Parathyroid adenoma (tissue), 2 donors: Measurements from ENCODE around the gene IL21R.

ENCODE experiments used
- H2AFZ ChIP-seq: fragments of 300-600 bp; sonication (generic); one replicate; pipeline ENCODE4 v1.7.0; 2017; ENCODE audit warnings: antibody characterized with exemption, mild to moderate bottlenecking
- H3K27ac ChIP-seq: fragments of 300-600 bp; sonication (generic); one replicate; pipeline ENCODE4 v1.7.0; 2017
- H3K27me3 ChIP-seq: fragments of 300-600 bp; sonication (generic); one replicate; pipeline ENCODE4 v1.7.0; 2017; ENCODE audit warnings: low read length; ENCODE audit not compliant: control insufficient read depth, insufficient read depth
- H3K36me3 ChIP-seq: fragments of 300-600 bp; sonication (generic); one replicate; pipeline ENCODE4 v1.7.0; 2017; ENCODE audit warnings: low read length; ENCODE audit not compliant: control insufficient read depth, insufficient read depth
- H3K4me1 ChIP-seq: fragments of 300-600 bp; sonication (generic); one replicate; pipeline ENCODE4 v1.7.0; 2017; ENCODE audit warnings: control low read depth
- H3K4me2 ChIP-seq: fragments of 300-600 bp; sonication (generic); one replicate; pipeline ENCODE4 v1.7.0; 2017; ENCODE audit warnings: low read length
- H3K4me3 ChIP-seq: fragments of 300-600 bp; sonication (generic); one replicate; pipeline ENCODE4 v1.7.0; 2017; ENCODE audit warnings: low read depth, low read length
- H3K79me2 ChIP-seq: fragments of 300-600 bp; sonication (generic); one replicate; pipeline ENCODE4 v1.7.0; 2017; ENCODE audit warnings: control low read depth
- H3K9ac ChIP-seq: fragments of 300-600 bp; sonication (generic); one replicate; pipeline ENCODE4 v1.7.0; 2017; ENCODE audit warnings: mild to moderate bottlenecking
- H3K9me3 ChIP-seq: fragments of 300-600 bp; sonication (generic); one replicate; pipeline ENCODE4 v1.7.0; 2017; ENCODE audit warnings: low read length; ENCODE audit not compliant: control insufficient read depth
- TF ChIP-seq, protein P1 (sequence below): fragments of 300-600 bp; sonication (generic); IDR thresholded peaks from one replicate; pipeline ENCODE4 v1.7.0; 2017; ENCODE audit warnings: antibody characterized with exemption, mild to moderate bottlenecking
- donor health status: primary hyperparathyroidism.

IL21R gene

DNA sequence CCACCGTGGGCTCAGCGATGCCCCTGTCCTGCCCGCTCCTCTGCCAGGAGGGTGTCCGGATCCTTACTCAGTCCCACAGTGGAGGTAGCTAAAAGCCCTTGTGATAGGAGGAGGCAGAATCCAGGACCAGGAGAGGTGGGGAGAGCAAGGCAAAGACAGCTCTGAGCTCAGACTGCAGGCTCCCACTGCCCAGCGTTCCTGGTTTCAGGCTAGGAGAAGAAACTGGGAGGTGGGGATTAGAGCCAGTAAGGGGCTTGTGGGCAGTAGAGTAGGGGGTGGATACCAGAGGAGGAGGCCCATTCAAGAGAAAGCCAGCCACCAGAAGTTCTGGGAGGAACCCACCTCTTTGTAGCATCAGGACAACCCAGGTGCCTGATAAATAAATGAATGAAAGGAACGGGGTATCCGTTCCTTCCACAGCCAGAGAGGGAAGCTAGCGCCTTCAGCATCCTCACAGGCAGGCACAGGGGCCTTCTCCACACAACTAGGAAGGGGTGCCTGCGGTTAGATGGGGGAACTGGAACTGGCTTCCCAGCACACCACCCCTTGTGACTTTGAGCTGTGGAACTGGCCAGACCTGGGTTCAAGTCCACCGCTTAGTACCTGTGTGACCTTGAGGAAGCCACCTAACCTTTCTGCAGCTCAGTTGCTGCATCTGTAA, 2.3 kb downstream of the IL21R start:
- H3K79me2 ChIP-seq: no peaks in the 10 kb centered on the region
- H3K4me2 ChIP-seq: no peak overlapping the region
- H3K4me3 ChIP-seq: no peak overlapping the region
- no peak overlapping the region for H2AFZ ChIP-seq
- TF ChIP-seq, protein P1, sequence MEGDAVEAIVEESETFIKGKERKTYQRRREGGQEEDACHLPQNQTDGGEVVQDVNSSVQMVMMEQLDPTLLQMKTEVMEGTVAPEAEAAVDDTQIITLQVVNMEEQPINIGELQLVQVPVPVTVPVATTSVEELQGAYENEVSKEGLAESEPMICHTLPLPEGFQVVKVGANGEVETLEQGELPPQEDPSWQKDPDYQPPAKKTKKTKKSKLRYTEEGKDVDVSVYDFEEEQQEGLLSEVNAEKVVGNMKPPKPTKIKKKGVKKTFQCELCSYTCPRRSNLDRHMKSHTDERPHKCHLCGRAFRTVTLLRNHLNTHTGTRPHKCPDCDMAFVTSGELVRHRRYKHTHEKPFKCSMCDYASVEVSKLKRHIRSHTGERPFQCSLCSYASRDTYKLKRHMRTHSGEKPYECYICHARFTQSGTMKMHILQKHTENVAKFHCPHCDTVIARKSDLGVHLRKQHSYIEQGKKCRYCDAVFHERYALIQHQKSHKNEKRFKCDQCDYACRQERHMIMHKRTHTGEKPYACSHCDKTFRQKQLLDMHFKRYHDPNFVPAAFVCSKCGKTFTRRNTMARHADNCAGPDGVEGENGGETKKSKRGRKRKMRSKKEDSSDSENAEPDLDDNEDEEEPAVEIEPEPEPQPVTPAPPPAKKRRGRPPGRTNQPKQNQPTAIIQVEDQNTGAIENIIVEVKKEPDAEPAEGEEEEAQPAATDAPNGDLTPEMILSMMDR: no peak
- H3K9ac ChIP-seq: no peak overlapping the region
- H3K27me3 ChIP-seq: no peaks in the 10 kb centered on the region
- H3K4me1 ChIP-seq: no peaks in the 10 kb centered on the region
- H3K36me3 ChIP-seq: no peaks in the 10 kb centered on the region
- no peak overlapping the region for H3K27ac ChIP-seq
- H3K9me3 ChIP-seq: no peaks in the 10 kb centered on the region

DNA sequence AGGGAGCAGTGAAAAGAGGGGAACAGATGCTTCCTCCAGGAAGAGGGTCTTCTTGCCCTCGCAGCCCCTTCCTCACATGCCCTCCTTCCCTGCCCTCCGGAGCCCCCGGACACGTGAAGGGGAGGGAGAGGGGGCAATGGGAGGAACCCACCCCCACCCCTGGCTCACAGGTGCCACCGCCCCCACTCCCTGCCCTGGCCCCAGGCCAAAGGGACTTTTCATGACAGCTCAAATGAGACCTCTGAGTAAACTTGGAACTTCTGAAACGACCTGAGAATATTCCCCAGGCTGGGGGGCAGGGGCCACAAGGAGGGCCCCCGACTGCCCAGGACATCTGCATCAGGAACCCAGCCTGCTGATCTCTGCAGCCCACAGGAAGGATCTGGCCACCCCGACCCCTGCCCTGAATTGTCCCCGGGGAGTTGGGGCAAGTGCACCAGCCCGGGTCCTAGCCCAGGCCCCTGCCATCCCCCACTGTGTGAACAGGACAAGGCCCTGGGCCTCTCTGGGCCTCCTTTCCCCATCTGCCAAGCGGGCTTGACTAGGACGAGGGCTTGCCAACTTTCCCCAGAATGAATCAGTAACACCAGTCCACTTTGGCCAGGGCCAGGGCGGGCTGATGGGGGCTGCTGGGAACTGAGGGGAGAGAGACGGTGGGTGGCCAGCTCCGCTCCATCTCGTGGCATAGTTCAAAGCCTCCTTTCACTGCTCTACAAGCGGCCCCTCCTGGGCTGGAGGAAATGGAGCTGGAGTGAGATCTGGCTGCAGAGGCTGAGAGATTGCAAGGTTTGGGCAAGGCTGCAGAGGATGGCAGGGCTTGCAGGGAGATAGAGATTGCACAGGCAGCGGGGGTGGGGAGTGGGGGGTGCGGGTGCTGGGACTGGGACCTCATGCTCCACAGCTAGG, 3.8 kb downstream of the IL21R start:
- Histone ChIP-seq H3K27me3 (no peaks in the 10 kb centered on the region), H3K79me2 (no peaks in the 10 kb centered on the region)

DNA sequence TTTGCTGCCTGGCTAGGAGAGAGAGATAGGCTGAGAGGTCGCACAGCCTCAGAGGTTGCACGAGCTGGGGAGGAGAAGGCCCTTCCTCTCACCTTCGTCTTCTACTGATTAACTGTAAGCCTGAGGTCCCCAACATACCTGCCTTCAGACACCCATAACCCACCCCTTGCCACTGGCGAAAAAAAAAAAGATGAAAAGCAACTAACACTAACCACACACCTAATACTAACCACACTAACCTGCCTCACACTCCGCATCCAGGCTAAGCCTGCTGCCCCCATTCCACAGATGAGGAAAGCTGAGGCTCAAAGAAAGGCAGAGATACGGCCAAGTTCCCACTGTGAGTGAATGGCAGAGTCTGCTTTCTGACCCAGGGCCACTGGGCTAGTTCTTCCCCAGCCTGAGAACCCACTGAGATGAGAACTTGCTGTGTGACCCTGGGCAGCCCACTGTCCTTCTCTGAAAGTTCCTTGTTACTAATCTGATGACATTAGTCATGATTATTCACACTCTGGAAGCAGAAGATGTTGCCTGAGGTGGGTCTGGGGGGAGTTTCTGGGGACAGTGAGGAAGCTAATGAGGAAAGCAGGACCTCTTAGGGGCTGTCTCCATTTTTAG, 4.6 kb downstream of the IL21R start:
- no peak overlapping the region for H3K4me2 ChIP-seq
- H2AFZ ChIP-seq: no peak overlapping the region
- no peaks in the 10 kb centered on the region for H3K79me2 ChIP-seq
- no peaks in the 10 kb centered on the region for H3K4me1 ChIP-seq
- no peak overlapping the region for H3K4me3 ChIP-seq
- H3K36me3 ChIP-seq: no peaks in the 10 kb centered on the region
- peaks cover 3% of the 10 kb centered on the region for H3K9me3 ChIP-seq
- no peak overlapping the region for H3K9ac ChIP-seq
- TF ChIP-seq, protein P1: no peak
- no peak overlapping the region for H3K27ac ChIP-seq
- H3K27me3 ChIP-seq: no peaks in the 10 kb centered on the region

More for the DNA sequence above, 3.8 kb downstream of the IL21R start:
- TF ChIP-seq, protein P1: no peak
- no peaks in the 10 kb centered on the region for H3K4me1 ChIP-seq
- H3K9me3 ChIP-seq: peaks cover 3% of the 10 kb centered on the region
- H2AFZ ChIP-seq: no peak overlapping the region
- H3K9ac ChIP-seq: no peak overlapping the region
- no peak overlapping the region for H3K4me3 ChIP-seq
- H3K36me3 ChIP-seq: no peaks in the 10 kb centered on the region
- H3K4me2 ChIP-seq: no peak overlapping the region
- no peak overlapping the region for H3K27ac ChIP-seq

DNA sequence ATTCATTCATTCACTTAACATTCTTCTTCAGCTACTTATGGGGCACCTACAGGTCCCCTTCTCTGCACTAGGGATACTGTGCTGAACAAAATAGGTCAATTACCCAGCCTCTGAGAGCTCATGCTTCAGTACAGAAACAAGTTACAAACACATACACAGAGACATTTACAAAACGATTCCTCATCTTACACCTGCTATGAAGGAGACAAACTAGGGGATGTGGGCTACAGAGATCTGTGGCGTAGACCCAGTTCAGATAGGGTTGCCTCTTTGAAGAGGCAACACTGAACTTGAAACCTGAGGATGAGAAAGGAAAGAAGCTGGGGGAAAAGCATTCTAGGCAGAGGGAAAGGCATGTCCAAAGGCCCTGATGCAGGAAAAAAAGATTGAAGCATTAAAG, 5.2 kb downstream of the IL21R start:
- Histone ChIP-seq H3K9ac (no peak overlapping the region), H2AFZ (no peak overlapping the region), H3K36me3 (no peaks in the 10 kb centered on the region), H3K4me2 (no peak overlapping the region), H3K9me3 (peaks cover 3% of the 10 kb centered on the region), H3K4me3 (no peak overlapping the region), H3K79me2 (no peaks in the 10 kb centered on the region), H3K27ac (no peak overlapping the region), H3K27me3 (no peaks in the 10 kb centered on the region), H3K4me1 (no peaks in the 10 kb centered on the region)
- TF ChIP-seq, protein P1: no peak
